HS-5 (cell line): ENCODE measurements around the gene RAD51D.
"Not testable (repeated sequence)": the region's sequence is repeated elsewhere in the genome, so short reads cannot be mapped to it uniquely, and the experiment has no call there.

Experiments
- DNase-seq: peaks from one replicate; pipeline ENCODE4 v3.0.0-alpha.2; 2012; ENCODE audit warnings: low read depth

Gene RAD51D

DNA sequence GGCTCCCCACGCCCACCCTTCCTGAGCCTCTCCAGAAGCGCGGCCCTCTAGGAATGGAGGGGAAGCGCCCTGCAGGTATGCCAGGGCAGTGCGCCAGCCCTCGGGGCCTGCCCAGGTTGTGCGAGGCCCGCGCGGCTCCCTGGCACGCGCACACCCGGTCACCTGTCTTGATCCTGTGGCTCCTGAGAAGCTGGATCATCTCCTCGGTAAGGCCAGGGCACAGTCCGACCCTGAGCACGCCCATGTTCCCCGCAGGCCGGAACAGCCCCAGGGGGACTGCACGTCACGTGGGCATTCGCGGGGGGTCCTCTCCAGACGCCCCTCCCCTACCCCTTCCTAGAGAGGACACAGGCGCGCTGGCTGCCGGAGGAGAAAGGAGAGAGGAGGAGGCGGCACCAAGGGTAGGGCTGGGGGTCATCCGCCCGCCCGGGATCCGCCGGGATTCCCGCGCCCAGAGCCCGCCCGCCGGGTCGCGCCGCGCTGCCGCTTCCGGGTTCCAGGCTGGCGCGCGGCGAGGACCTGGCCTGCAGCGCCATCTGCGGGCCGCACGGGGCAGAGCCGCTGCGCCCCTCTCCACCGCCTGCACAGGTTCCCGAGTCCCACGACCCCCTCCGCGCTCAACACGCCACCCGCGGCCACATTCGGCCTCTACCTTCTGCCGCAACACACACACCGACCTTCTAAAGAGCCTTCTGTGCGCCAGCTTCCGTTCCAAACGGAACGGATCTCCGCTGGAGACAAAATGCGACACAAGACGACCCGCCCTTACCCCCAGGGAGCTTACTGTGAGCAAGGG is at the start of gene RAD51D:
RAD51D (minus strand) TSS at position 491 of the 796 bp plus-strand sequence; CDS start at position 244, 247 bp downstream.
- no peak for DNase-seq

- peak; percentile 16 for DNase-seq
Observed at GRCh38 chr17:35167666-35168065, 48.0 kb upstream of the RAD51D start.

DNA sequence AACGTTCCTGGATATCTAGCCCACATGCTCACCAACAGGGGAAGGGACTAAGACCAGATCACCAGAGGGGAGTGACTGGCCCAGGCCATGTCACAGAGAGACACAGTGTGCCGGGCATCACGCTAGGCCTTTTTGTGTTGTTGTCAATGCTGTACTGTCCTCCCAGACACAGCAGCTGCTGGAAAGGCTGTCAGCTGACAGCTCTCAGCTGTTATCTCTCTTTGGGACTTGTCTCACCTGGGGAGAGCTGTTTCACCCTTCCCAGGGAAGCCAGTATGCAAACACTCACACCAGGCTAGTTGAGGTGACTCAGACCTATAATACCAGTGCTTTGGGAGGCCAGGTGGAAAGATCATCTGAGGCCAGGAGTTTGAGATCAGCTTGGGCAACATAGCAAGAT is 47.4 kb upstream of the RAD51D start:
- DNase-seq = no peak

DNA sequence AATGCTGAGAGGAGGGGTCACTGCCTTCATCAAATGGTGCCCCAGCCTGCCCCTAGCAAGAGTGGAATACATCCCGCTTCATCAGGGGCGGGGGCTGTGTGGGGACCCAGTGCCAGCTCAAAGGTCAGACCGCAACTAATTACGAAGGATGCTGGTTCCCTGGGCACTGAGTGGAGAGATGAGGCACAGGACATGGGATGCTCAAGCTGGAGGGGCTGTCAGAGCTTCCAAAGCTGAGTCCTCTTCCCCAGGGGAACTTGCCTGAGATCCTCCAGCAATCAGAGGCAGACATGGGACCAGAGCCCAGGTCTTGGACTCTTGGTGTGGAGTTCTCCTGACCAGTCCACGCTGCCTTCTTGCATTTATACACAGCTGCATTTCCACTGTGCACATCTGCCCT is 46.9 kb upstream of the RAD51D start:
- DNase-seq = no peak

DNA sequence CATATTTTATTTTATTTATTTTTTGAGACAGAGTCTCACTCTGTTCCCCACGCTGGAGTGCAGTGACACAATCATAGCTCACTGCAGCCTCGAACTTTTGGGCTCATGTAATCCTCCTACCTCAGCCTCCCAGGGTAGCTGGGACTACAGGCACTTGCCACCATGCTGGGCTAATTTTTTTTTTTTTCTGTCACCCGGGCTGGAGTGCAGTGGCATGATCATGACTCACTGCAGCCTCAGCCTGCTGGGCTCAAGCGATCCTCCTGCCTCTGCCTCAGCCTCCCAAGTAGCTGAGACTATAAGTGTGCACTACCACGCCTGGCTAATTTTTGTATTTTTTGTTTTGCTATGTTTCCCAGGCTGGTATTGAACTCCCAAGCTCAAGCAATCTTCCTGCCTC is 45.1 kb upstream of the RAD51D start:
- DNase-seq = no peak

GRCh38 chr17:35163886-35164285 is 44.2 kb upstream of the RAD51D start:
- DNase-seq = no peak

- no peak for DNase-seq
Observed at GRCh38 chr17:35162755-35163154, 43.1 kb upstream of the RAD51D start.

- DNase-seq = no peak
Observed at GRCh38 chr17:35161281-35161761, 41.7 kb upstream of the RAD51D start.

DNA sequence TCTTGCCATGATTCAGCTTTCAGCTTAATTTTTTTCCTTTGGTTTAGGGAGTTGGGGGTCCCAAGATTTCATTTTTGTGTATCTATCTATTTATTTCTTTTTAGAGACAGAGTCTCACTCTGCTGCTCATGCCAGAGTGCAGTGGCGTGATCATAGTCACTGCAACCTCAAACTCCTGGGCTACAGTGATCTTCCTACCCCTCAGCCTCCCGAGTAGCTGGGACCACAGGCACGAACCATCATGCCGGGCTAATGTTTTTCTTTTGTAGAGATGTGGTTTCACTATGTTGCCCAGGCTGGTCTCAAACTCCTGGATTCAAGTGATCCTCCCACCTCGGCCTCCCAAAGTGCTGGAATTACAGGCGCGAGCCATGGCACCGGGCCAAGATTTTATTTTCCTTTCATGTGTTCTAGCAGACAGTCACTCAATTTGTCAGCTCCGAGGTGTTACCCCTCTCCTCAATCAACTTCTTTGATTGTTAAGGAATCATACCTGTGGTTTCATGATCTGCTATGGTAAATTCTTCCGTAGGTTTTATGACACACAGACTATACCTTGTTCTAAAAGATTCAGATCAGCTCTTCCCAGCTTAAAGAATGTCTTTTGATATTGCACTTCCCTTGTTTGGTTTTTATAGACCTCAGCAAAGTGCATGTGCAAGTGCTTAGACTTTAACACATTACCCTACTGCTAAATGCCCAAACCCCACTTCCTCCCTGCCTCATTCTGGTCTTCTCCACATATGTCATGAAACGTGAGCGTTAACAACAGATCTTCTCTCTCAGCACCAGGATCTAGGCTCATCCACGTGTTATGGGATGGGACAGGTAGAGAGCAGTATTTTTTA is 40.9 kb upstream of the RAD51D start:
- no peak for DNase-seq

DNA sequence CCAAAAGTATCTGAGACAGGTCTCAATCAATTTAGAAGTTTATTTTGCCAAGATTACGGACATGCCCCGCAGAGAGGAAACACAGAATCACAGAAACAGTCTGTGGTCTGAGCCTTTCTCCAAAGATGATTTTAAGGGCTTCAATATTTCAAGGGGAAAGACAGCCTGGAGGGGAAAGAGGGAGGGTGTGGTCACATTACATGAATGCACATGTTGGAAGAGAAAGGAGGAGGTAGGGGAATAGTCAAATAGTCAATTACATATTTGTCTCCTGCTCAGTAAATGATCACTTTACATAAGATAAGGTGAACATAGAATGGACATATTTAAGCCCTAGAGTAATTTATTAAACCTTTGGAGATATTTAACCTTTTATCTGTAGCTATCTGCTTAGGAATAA is 40.3 kb upstream of the RAD51D start:
- DNase-seq = no peak

DNA sequence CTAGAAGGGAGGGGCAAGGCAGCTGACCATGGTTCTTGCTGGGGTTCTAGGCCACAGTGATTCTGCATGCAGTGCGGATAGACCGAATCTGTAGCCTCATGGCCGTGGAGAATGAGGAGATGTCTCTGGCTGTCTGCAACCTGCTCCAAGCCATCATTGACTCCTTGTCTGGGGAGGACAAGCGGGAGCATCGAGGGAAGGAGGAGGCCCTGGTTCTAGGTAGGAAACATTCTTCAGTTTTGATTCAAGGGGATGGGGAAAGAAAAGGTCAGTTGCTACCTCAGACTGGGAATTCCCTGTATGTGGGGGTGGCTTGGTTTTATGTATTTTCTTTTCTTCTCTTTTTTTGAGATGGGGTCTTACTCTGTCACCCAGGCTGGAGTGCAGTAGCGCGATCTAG is 35.6 kb upstream of the RAD51D start:
- no peak for DNase-seq

GRCh38 chr17:35154196-35155165 is 34.8 kb upstream of the RAD51D start:
- no peak for DNase-seq

DNA sequence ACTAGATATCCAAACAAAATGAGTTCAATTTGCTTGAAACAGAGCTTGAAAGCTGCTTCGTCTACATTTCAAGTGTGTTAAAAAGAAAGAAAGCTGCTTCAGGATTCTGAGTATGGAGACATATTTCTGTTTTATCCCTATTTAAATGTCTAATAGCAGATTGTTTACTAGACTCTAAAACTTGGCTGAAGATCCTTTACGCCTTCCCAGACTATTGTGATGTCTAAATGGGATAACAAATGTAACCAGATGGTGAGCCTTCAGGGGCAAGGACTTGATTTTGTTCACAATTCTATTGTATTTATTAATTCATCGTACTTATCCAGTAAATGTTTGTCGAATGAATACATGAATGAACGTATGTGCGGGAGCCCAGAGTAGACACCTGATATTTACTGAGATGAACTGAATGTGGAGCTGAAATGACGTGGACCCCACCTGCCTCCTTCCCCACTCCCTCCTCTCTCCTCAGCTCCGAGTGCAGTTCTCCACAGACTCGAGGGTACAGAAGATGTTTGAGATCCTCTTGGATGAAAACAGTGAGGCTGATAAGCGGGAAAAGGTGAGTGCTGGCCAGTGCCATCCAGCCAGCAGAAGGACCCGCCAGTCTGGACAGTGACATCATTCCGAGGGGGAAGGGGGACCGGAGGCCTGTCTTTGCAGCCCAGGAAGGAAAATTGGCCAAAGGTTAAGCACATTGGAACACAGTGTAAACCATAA is 32.9 kb upstream of the RAD51D start:
- no peak for DNase-seq

DNA sequence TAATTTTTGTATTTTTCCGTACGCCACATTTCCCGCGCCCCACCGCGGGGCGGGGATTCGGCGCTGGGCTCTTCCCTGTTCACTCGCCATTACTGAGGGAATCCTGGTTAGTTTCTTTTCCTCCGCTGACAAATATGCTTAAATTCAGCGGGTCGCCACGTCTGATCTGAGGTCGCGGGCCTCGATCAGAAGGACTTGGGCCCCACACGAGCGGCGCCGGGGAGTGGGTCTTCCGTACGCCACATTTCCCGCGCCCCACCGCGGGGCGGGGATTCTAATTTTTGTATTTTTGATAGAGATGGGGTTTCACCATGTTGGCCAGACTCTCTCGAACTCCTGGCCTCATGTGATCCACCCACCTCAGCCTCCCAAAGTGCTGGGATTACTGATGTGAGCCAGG is 31.4 kb upstream of the RAD51D start:
- not testable (repeated sequence) for DNase-seq

DNA sequence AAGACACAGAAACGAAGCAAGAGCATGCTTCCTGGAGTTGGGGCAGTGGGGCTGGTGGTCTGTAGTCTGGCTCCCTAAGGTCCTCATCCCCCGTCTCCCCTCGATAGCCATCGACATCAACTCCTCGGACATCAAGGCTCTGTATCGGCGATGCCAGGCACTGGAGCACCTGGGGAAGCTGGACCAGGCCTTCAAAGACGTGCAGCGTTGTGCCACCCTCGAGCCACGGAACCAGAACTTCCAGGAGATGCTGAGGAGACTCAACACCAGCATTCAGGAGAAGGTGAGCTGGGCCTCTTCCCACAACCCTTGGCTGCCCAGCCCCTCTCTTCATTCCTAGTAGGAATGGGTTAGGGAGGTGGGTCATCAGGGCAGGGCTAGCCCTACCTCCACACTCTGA is 30.3 kb upstream of the RAD51D start:
- no peak for DNase-seq

DNA sequence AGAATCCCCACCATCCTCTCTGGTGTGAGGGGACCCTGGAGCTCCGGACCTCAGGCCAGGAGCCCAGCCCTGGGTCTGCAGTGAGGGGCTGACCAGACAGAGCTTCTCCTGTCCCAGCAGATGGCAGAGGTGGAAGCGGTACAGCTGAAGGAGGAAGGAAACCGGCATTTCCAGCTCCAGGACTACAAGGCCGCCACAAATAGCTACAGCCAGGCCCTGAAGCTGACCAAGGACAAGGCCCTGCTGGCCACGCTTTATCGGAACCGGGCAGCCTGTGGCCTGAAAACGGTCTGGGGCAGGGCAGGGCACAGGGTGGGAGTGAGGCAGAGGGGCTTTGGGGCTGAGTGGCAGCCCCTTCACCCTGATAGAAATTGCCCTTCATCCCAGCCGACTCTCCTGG is 28.5 kb upstream of the RAD51D start:
- DNase-seq = no peak

GRCh38 chr17:35147375-35147905 is 27.8 kb upstream of the RAD51D start, which contains the start of gene UNC45B:
UNC45B (plus strand) TSS chr17:35147817; CDS start chr17:35148264, 447 bp downstream.
- DNase-seq = no peak

DNA sequence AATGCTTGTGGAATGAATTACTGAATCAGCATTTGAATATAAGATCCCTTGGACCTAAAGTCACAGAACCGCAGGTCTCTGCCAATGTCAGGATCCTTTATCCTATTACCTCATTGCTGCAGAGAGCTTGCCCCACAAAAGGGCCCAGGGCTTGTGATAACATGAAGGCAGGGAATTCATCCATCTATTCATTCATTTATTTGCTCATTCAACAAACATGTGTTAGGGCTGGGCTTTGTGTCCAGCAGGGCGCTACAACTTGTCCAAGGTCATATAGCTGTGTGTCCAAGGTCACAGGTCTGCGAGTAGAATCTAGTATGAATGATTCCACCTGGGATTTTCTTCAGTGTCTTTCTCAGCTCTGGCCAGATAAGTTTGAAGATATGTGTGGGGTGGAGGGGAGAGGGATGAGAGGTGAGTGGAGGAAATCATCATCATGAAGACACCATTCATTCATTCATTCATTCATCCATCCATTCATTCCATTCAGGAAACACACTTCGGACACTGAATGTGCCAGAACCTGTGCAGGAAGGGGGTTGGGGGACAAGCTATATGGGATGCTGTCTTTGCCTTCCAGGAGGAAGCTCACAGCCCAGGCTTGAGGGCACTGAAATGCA is 26.7 kb upstream of the RAD51D start:
- no peak for DNase-seq

DNA sequence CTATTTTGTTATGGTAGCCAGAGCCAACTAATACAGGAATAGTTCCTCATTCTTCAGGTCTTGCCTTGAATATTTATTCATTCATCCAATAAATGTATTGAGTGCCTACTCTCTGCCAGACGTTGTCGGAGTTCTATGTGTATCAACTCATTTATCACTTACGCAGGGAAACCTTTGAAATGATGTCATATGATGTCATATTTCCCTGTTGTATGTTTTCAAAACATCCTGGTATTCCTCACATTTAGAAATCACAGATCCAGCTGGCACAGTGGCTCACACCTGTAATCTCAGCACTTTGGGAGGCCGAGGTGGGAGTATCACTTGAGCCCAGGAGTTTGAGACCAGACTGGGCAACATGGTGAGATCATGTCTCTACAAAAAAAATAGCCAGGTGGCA is 25.2 kb upstream of the RAD51D start:
- DNase-seq = no peak

DNA sequence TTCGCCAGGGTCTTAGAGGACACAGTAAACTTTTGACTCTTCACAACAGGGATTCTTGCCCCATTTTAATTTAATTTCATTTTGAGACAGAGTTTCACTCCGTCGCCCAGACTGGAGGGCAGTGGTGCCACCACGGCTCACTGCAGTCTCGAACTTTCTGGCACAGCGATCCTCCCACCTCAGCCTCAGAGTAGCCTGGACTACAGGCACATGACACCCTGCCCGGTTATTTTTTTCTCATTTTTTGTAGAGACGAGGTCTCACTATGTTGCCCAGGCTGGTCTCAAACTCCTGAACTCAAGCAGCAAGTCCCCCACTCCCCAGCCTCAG is 22.8 kb upstream of the RAD51D start:
- no peak for DNase-seq
